Measurements from ENCODE around the gene SESN1. TPM values are rescaled to one million over a fixed set of nuclear protein-coding genes. Genes with fewer than 3 reads are reported as not detected.

Gene SESN1
- total RNA-seq, 1 experiment from 2014 or later = 24.4 TPM

DNA sequence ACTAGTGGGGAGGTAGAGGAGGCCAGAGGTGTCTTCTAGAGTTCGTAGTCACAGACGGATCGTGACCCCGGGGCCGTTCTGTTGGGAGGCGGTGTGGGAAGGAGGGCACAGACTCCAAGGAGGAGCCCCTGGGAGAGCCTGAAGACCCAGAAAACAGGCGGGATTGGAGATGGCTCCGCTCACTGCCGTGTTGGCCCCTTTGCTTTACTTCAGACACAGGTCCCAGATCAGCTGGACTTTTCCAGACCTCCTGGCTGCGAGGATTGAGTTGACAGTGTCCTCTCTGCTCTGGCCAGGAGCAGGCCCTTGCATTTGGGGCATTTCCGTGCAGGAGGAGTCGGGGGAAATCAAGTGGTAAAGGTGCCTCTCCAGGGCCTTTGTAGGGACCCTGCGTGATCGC lies 133.6 kb downstream of the SESN1 start:
- no peak for DNase-seq (ENCODE audit: low spot score)

GRCh38 chr6:108960601-108961000 lies 134.0 kb downstream of the SESN1 start:
- no peak for DNase-seq (ENCODE audit: low spot score)

DNA sequence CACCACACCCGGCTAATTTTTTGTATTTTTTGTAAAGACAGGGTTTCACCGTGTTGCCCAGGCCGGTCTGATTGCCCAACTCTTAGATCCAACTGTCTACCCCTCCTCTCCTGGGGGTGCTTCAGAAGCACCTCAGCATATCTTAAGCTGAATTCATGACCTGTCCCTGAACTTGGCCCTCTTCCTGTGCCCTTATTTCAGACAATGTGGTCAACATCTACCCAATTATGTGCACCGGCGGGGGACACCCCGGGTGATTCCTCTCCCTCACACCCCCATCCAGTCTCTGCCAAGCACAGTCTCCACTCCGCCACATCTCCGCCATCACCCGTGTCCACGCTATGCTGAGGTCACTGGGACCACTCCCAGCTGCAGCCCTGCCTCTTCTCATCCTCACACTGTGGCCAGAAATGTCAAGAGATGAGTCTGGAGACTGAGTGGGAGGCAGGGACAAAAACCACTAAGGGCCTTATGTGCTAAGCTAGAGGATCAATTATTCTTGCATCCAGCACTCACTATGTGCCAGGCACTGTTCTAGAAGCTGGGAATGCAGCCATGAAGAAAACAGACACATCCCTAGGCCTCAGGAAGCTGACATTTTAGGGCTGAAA lies 134.6 kb downstream of the SESN1 start:
- no peak for DNase-seq (ENCODE audit: low spot score)

GRCh38 chr6:108958900-108959770 lies 135.5 kb downstream of the SESN1 start:
- DNase-seq (ENCODE audit: low spot score) = no peak

GRCh38 chr6:108957221-108957620 lies 137.4 kb downstream of the SESN1 start:
- no peak for DNase-seq (ENCODE audit: low spot score)

DNA sequence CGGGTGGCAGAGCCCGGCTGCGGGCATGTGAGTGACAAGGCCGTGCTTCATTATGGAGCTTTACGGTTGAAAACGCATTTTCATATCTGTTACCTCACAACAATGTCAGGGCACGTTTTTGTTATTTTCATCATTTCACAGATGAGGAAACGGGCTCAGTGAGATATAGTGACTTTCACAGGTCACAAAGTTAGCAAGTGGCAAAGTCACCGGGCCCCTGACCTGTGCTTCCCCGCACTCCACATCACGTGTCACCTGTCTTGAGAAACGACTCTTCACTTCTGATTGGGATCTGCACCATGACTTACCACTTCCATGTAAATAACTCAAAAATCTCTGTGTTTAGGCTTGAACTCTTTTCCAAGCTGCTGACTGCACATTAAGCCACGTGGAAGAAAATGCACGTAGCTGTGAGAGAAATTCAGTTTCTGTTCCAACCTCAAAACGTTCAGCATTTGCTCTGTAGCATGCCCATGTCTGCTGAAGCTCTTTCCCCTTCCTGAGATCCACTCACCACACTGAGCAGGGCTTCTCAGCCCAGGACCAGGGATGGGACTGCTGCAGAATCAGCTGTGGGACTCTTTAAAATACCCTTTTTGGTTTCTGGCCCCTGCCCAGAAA lies 139.2 kb downstream of the SESN1 start:
- no peak for DNase-seq (ENCODE audit: low spot score)

GRCh38 chr6:108953681-108954080 lies 141.0 kb downstream of the SESN1 start:
- DNase-seq (ENCODE audit: low spot score) = no peak

- DNase-seq (ENCODE audit: low spot score) = no peak
Observed at GRCh38 chr6:108952776-108953486, 141.7 kb downstream of the SESN1 start.

GRCh38 chr6:108951351-108951953 lies 143.2 kb downstream of the SESN1 start:
- DNase-seq (ENCODE audit: low spot score) = no peak

GRCh38 chr6:108948181-108948661 lies 146.4 kb downstream of the SESN1 start:
- no peak for DNase-seq (ENCODE audit: low spot score)

DNA sequence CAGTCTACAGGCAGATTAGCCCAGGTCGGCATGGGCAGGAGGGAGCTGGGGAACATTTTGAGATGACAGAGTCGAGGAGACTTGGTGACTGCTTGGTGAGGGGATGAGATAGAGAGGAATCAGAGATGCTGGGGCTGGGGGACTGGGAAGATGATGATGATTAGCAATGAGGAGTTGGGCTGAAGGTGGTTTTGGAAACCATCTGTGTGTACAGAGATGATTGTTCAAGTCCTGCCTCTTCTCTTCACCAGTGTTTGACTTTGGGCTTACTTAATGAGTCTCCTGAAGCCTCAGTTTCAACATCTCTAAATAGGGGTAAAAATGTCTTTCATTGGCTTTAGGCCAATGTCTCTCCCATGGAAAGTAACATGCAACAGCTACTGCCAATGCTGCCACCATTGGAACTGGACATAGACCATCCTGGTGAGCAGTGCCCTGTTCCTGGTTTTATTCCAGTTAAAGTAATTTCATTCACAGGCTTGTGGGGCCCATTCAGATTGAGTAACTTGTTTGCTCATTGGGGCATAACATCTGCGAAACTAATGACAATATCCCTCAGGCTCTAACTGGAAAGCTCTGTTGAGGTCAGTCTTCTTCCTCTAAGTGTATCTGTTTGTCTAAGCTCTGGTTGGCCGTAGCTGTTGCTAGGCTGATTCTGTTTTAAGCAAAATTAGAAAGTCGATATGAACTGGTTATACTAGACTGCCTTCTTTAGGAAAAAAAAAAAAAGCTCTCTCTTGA lies 147.4 kb downstream of the SESN1 start:
- DNase-seq (ENCODE audit: low spot score) = no peak

GRCh38 chr6:108946695-108947094 lies 148.0 kb downstream of the SESN1 start:
- DNase-seq (ENCODE audit: low spot score) = no peak

GRCh38 chr6:108945681-108946159 lies 148.9 kb downstream of the SESN1 start:
- DNase-seq (ENCODE audit: low spot score) = no peak

- no peak for DNase-seq (ENCODE audit: low spot score)
Observed at GRCh38 chr6:108944707-108945680, 149.7 kb downstream of the SESN1 start.

- DNase-seq (ENCODE audit: low spot score) = no peak
Observed at GRCh38 chr6:108944071-108944470, 150.6 kb downstream of the SESN1 start.

- DNase-seq (ENCODE audit: low spot score) = no peak
Observed at GRCh38 chr6:108942556-108943492, 151.8 kb downstream of the SESN1 start.

- no peak for DNase-seq (ENCODE audit: low spot score)
Observed at GRCh38 chr6:108941859-108942258, 152.8 kb downstream of the SESN1 start.

- DNase-seq (ENCODE audit: low spot score) = no peak
Observed at GRCh38 chr6:108941281-108941680, 153.4 kb downstream of the SESN1 start.

All from A172 (cell line).